GM19372 (cell line): ENCODE measurements around the gene BCO1.
"Not testable (repeated sequence)": the region's sequence is repeated elsewhere in the genome, so short reads cannot be mapped to it uniquely, and the experiment has no call there.

Source experiments
- ATAC-seq: cut with Tn5 transposase; IDR thresholded peaks from one replicate; pipeline ENCODE4 v1.9.1; 2021; ENCODE audit warnings: mild to moderate bottlenecking, low read depth, moderate library complexity; ENCODE audit not compliant: unreplicated experiment

Gene BCO1

GRCh38 chr16:81238296-81239011 is at the start of gene BCO1:
TSS of gene BCO1 (plus strand) at chr16:81238689. CDS start at chr16:81238909, 220 bp downstream.
- ATAC-seq = no peak

- ATAC-seq = no peak
Measured at GRCh38 chr16:81189100-81189664, 49.3 kb upstream of the BCO1 start.

- no peak for ATAC-seq
Measured at GRCh38 chr16:81190667-81191066, 47.8 kb upstream of the BCO1 start.

- ATAC-seq = no peak
Measured at GRCh38 chr16:81195885-81196534, 42.5 kb upstream of the BCO1 start.

GRCh38 chr16:81198635-81199034 is 39.9 kb upstream of the BCO1 start:
- ATAC-seq = no peak

- ATAC-seq = no peak
Measured at GRCh38 chr16:81201267-81201666, 37.2 kb upstream of the BCO1 start.

GRCh38 chr16:81204798-81205680 is 33.5 kb upstream of the BCO1 start:
- no peak for ATAC-seq

GRCh38 chr16:81207076-81207475 is 31.4 kb upstream of the BCO1 start:
- ATAC-seq = no peak

- no peak for ATAC-seq
Measured at GRCh38 chr16:81210807-81211206, 27.7 kb upstream of the BCO1 start.

GRCh38 chr16:81212830-81213465 is 25.5 kb upstream of the BCO1 start:
- ATAC-seq = no peak

- ATAC-seq = no peak
Measured at GRCh38 chr16:81214745-81215166, 23.7 kb upstream of the BCO1 start.

- ATAC-seq = no peak
Measured at GRCh38 chr16:81216114-81216513, 22.4 kb upstream of the BCO1 start.

- ATAC-seq = no peak
Measured at GRCh38 chr16:81216706-81217105, 21.8 kb upstream of the BCO1 start.

GRCh38 chr16:81219151-81219550 is 19.3 kb upstream of the BCO1 start:
- ATAC-seq = no peak

- no peak for ATAC-seq
Measured at GRCh38 chr16:81220349-81220748, 18.1 kb upstream of the BCO1 start.

- ATAC-seq = no peak
Measured at GRCh38 chr16:81221731-81222130, 16.8 kb upstream of the BCO1 start.

GRCh38 chr16:81224824-81225223 is 13.7 kb upstream of the BCO1 start:
- no peak for ATAC-seq

- ATAC-seq = not testable (repeated sequence)
Measured at GRCh38 chr16:81225697-81226096, 12.8 kb upstream of the BCO1 start.

- ATAC-seq = no peak
Measured at GRCh38 chr16:81227785-81228184, 10.7 kb upstream of the BCO1 start.

- no peak for ATAC-seq
Measured at GRCh38 chr16:81229811-81230210, 8.7 kb upstream of the BCO1 start.
